Stimulated activated CD8-positive, alpha-beta memory T cell treated with anti-CD3 and anti-CD28 coated beads, Interleukin-7, amount 100 ng/mL, for 48 hours (primary cell): Measurements from ENCODE around the gene MCM10.
"Not testable (repeated sequence)": the region's sequence is repeated elsewhere in the genome, so short reads cannot be mapped to it uniquely, and the experiment has no call there.

Experiments used
- DNase-seq, 2 donors: peaks; one replicate each; pipeline ENCODE4 v3.0.0-alpha.2; 2020; ENCODE audit warnings: low read depth in 1 of 2; ENCODE audit errors: extremely low read depth in 1 of 2

The MCM10 gene

DNA sequence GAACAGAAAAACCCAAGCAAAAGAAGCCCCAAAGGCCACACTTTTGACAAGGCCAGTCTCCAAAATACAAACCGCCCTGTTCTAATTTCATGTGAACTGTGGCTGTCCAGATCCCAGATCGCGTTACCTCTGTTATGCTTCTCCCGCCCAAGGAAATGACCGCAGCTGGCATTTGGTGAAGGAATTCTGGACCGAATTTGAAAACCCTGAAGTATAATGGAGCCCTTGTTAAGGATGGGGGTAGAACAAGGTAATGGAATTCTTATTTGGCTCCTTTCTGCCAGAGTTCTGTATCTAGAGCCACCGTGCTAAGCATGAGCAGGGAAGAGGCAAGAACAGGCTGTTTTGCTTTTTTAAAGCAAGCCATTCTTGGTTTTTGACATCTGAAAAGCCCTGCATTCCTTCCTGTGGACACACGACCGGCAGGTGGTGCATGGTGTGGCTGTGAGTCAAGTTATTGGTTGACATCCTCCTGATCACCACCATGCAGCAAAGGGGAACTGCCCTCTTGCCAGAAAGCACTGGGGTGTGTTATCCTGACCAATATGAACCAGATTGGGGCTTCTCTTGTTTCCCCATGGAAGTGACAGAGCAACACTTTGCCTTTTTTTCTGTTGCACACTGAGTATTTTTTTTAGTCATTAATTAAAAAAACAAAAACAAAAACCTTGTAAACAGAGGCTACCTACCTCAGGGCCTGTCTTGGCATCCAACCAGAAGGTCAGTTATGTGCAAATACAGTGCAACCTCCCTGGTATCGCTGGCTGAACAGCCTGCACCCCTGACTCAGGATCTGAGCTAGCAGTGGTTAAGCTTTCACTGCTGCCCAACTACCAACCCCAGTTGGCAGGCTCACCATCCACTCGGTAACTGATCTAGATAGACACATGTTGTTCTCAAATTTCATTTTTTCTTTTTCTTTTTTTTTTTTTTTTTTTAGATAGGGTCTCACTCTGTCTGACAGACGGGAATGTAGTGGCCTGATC lies 58.6 kb downstream of the MCM10 start:
- DNase-seq = no peak

DNA sequence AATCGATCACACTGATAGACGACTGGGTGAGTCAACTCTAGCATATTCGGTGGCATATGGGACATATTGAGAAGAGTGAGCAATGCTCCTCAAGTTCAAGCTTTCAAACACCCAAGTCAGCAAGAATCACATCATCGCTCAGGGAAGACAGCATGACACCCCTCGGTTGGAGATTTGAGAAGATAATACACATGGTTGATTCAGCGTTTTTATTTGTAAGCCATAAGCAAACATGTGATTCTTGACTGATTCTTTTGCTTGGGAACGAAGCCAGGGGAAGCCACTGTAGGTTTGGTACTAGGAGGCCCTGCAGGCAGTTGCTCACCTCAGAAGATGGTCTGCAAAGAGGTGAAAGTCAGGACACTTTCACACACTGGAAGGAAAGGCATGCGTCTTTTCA lies 60.2 kb downstream of the MCM10 start:
- no peak for DNase-seq

DNA sequence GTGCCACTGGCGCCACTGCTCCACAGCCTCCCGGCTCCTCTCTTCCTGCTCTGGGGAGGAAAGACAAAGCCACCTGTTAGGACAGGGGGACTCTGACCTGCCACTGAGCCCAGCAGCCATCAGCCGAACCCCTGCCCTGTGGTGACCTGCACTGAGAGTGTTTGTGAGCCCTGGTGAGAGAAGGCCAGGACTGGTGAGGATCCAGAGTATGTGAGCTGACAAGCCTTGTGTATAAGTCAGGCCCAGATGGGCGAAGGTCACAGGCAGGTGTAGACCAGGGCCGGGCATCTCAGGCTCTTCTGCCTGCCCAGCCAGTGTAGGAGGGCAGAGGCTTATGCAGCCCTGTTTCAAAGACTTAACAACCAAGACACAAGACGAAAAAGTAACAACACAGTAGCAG lies 60.8 kb downstream of the MCM10 start:
- no peak for DNase-seq

DNA sequence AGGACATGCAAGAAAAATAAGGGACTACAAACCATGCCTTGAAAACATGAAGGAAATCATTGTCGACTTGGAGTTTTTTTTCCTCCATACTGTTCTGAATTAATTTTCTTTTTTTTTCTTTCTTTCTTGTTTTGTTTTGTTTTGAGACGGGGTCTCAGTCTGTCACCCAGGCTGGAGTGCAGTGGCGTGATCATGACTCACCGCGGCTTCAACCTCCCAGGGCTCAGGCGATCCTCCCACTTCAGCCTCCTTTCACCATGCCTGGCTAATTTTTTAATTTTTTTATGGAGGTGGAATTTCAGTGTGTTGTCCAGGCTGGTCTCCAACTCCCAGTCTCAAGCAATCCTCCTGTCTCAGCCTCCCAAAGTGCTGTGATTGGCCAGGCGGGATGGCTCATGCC lies 61.2 kb downstream of the MCM10 start:
- no peak for DNase-seq

- DNase-seq = no peak
Observed at GRCh38 chr10:13223241-13223640, 61.9 kb downstream of the MCM10 start.

DNA sequence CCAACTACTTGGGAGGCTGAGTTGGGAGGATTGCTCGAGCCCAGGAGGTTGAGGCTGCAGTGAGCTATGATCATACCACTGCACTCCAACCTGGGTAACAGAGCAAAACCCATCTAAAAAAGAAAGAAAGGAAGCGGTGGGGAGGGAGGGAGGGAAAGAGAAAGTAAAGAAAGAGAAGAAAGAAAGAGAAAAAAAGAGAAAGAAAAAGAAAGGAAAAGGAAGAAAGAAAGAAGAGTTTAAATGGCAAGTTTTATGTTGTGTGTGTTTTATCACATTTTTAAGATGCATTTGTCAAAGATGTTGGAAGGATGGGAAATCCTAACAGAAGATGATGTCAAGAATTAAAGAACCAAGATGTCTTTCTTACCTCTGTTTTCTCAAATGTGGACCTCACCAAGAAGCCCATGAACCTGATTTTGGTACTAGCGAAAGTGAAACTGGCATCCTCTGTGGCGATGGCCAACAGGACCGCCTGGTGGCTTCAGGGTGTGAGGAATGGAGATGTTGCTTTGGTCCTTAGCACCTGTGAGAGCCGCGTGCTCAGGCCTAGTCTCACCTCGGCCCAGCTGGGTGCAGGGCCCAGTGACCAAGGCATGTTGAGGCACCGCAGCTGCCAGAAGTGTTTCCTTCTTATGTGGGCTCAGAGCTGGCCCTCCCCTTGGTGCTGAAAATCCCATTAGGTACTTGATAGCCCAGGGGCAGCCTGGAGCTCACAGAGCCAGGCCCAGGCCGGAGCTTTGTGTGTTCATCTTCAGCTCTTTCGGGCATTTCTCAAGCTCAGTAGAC lies 63.0 kb downstream of the MCM10 start:
- no peak for DNase-seq

DNA sequence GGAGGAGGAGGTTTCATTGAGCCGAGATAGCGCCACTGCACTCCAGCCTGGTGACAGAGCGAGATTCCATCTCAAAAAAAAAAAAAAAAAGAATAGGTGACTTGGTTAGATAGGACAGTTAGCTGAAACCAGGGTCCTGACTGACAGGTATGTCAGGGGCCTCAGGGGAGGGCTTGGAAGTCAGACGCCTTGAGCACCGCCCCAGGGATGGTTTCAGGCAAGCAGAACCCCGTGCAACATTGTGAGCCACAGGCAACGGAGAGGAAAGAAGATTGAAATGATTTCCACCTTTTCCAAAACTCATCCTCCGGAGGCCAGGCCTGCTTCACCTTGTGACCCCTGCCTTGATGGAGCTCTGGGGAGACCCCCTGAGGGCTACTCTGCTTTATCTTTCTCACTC lies 64.2 kb downstream of the MCM10 start:
- DNase-seq = no peak

DNA sequence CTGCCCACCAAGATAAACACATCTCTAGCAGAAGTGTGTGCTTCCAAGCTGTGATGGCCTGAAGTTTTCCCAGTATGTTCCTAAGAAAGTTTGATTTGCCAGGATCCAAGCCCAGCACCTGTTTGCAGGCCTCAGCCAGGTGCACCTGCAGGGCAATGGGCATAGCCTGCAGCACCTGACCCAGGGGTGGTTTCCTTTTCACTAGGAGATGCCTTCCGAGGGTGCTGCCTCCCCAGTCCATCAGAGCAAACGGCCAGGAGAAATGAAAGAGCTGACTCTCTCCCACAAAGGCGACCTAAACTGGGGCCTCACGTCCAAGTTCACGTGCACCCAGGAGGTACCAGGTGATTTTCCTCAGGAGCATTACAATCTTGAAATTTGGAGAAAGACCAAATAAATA lies 65.7 kb downstream of the MCM10 start:
- DNase-seq = no peak

DNA sequence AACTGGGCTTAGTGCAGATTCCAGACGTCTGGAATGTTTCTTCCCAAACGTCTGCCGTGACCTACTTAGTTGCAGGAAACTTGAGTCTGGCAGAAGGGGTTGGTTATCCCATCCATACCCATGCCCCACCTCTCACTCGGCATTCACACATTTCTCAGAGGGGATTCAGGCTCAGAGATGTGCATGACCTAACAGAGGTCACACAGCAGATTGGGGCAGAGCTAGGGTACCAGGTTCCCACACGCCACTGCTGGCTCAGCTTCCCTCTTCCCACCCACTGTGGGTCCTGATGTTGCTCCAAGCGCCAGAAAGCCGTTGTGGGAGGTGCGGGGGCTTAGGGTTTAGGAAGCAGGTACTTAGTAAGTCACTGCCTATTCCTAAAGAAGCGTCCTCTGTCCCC lies 69.8 kb downstream of the MCM10 start:
- DNase-seq = no peak

- no peak for DNase-seq
Observed at GRCh38 chr10:13231808-13232207, 70.5 kb downstream of the MCM10 start.

- DNase-seq = no peak
Observed at GRCh38 chr10:13233358-13233757, 72.0 kb downstream of the MCM10 start.

- no peak for DNase-seq
Observed at GRCh38 chr10:13234172-13234571, 72.8 kb downstream of the MCM10 start, which contains the start of gene UCMA. Gene UCMA (minus strand): TSS chr10:13234374. CDS start chr10:13234258, 116 bp downstream.

DNA sequence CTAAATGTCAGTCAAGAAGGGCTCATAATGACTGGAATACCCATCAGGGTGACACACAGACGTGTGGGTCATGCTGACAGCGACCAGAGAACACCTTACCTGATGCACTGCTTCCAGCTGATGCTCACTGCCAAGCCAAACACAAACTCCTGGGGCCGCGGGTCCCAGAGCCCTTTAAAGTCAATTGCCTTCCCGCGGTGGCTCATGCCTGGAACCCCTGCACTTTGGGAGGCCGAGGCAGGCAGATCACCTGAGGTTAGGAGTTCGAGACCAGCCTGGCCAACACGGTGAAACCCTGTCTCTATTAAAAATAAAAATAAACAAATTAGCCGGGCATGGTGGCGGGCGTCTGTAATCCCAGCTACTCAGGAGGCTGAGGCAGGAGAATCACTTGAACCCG lies 73.4 kb downstream of the MCM10 start:
- not testable (repeated sequence) for DNase-seq

- DNase-seq = no peak
Observed at GRCh38 chr10:13236638-13237037, 75.3 kb downstream of the MCM10 start.

DNA sequence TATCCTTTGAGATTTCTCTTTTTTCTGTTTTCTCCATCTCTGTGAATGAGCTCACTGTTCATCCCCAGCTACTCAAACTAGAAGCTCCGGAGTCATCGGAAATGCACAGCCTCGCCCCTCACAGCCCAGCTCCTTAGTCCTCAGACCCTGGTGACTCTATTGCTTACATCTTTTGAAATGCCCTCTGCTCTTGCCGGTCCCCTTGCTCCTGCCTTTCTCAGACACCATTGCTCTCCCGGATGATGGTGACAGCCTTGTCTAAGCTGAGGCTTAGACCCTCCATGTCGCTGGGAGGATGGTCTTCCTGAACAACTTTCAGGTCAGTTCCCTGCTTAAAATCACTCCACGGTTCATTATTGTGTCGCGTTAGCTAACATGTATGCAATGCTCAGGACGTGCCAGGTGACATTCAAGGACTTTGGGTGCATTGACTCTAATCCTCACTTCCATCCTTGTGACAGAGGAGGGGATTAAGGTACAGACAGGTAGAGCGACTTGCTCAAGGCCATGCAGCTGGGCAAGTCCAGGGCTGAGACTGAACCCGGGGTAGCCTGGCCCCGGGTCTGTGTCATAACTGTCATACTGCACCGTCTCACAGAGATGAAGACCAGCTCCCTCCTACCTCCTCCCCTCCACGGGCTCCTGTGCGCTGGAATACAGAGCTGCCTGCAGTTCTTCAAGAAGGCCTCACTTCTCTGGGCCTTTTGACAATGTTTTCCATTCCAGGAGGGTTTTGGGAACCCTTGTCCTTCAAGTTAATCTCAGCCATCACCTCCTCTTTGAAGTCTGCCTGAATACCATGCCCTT lies 77.1 kb downstream of the MCM10 start:
- DNase-seq = no peak

DNA sequence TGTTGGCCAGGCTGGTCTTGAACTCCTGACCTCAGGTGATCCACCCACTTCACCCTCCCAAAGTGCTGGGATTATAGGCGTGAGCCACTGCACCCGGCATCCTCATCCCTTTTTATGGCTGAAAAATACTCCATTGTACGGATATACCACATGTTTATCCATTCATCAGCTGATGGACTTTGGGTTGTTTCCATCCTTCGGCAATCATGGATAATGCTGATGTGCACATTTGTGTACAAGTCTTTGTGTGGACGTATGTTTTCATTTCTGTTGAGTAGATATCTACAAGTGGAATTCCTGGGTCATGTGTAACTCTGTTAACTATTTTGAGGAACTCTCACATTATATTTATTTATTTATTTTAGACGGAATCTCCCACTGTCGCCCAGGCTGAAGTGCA lies 78.6 kb downstream of the MCM10 start:
- DNase-seq = no peak

GRCh38 chr10:13241613-13242012 lies 80.3 kb downstream of the MCM10 start:
- no peak for DNase-seq

DNA sequence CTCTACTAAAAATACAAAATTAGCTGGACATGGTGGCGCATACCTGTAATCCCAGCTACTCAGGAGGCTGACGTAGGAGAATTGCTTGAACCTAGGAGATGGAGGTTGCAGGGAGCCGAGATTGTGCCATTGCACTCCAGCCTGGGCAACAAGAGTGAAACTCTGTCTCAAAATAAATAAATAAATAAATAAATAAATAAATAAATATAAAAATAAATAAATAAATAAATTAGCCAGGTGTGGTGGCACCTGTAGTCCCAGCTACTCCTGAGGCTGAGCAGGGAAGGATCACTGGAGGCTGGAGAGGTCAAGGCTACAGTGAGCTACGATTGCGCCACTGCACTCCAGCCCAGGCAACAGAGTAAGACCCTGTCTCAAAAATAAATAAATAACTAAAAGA lies 80.9 kb downstream of the MCM10 start:
- not testable (repeated sequence) for DNase-seq

GRCh38 chr10:13247246-13247645 lies 85.9 kb downstream of the MCM10 start:
- no peak for DNase-seq

GRCh38 chr10:13247784-13248183 lies 86.4 kb downstream of the MCM10 start:
- DNase-seq = no peak

DNA sequence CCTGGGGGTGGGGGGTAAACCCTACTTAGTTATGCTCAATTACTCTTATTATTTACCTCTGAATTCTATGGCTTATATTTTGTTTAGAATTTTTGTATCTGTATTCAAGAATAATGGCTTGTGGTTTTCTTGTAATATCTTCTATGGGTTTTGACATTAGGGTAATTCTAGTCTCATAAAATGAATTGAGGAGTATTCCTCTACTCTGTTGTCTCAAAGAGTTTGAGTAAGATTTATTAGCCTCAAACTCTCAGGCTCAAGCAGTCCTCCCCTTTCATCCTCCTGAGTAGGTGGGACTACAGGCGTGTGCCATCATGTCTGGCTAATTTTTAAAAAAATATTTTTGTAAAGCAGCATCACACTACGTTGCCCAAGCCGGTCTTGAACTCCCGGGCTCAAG lies 92.4 kb downstream of the MCM10 start:
- no peak for DNase-seq
